ENCODE measurements around the gene SCAPER.

GRCh38 chr15:76359152-76359551 is 546.0 kb downstream of the SCAPER start:
- TF ChIP-seq CTCF (IDR thresholded peaks at IDR 0.05; ENCODE audit: insufficient read depth, low read length) = no peak
- no peak for TF ChIP-seq POLR2AphosphoS5 (IDR thresholded peaks at IDR 0.05; ENCODE audit: low read depth)

Data from HL-60 (cell line).